CD4-positive, alpha-beta memory T cell (primary cell): ENCODE measurements around the gene TRPC4AP. TPM values are rescaled to one million over a fixed set of nuclear protein-coding genes. Genes with fewer than 3 reads are reported as not detected.

Experiments
- CTCF ChIA-PET: fragments of 350-600 bp; sonication (Branson Sonifier 250); formaldehyde crosslinking; loops from one replicate; lab custom pipeline; 2021; ENCODE audit warnings: inconsistent platforms; ENCODE audit not compliant: partially characterized antibody; lab: Charles Lee
- POLR2A ChIA-PET: fragments of 350-600 bp; sonication (Branson Sonifier 250); formaldehyde crosslinking; loops from one replicate; lab custom pipeline; 2021; ENCODE audit not compliant: partially characterized antibody; lab: Charles Lee
- DNase-seq, 5 donors: peaks; one replicate each; pipeline versions ENCODE4 v3.0.0 to v3.0.0-alpha.2; 2020 to 2022; ENCODE audit warnings: mixed read lengths in 1 of 5
- H3K27ac ChIP-seq: one replicate; pipeline ENCODE4 v1.7.0; 2013; ENCODE audit warnings: low read depth, low read length
- H3K27me3 ChIP-seq: 2 replicates; pipeline ENCODE4 v1.7.0; 2013; ENCODE audit warnings: mild to moderate bottlenecking, low read length, moderate library complexity; ENCODE audit not compliant: insufficient read depth
- H3K36me3 ChIP-seq: 2 replicates; pipeline ENCODE4 v1.7.0; 2013; ENCODE audit warnings: mild to moderate bottlenecking, low read length, moderate library complexity; ENCODE audit not compliant: insufficient read depth
- H3K4me1 ChIP-seq: 2 replicates; pipeline ENCODE4 v1.7.0; 2013; ENCODE audit warnings: mild to moderate bottlenecking, low read length, moderate library complexity; ENCODE audit not compliant: insufficient read depth
- H3K4me3 ChIP-seq, 2 donors: one replicate each; pipeline ENCODE4 v1.7.0; 2013; ENCODE audit warnings: low read length in 2 of 2, mild to moderate bottlenecking in 1 of 2
- H3K9me3 ChIP-seq, 2 donors: one replicate each; pipeline ENCODE4 v1.7.0; 2013; ENCODE audit warnings: low read length in 2 of 2, control low read depth in 1 of 2; ENCODE audit not compliant: control insufficient read depth in 1 of 2
- H3K27ac Mint-ChIP-seq, 7 donors: one replicate each; pipeline ENCODE4 v1.8.0; 2020 to 2021; ENCODE audit warnings: mixed read lengths in 7 of 7, mild to moderate bottlenecking in 6 of 7, inconsistent platforms in 3 of 7, moderate library complexity in 3 of 7
- H3K27me3 Mint-ChIP-seq, 2 donors: one replicate each; pipeline ENCODE4 v1.8.0; 2020 to 2021; ENCODE audit warnings: mixed read lengths in 2 of 2
- H3K36me3 Mint-ChIP-seq, 2 donors: one replicate each; pipeline ENCODE4 v1.8.0; 2020 to 2021; ENCODE audit warnings: mixed read lengths in 2 of 2, inconsistent platforms in 1 of 2, mild to moderate bottlenecking in 1 of 2
- H3K4me1 Mint-ChIP-seq, 4 donors: one replicate each; pipeline ENCODE4 v1.8.0; 2020 to 2021; ENCODE audit warnings: mixed read lengths in 4 of 4, mild to moderate bottlenecking in 1 of 4
- H3K4me3 Mint-ChIP-seq, 8 donors: one replicate each; pipeline ENCODE4 v1.8.0; 2020 to 2021; ENCODE audit warnings: mixed read lengths in 8 of 8, mild to moderate bottlenecking in 7 of 8, moderate library complexity in 6 of 8, inconsistent platforms in 3 of 8
- H3K9me3 Mint-ChIP-seq, 8 donors: one replicate each; pipeline ENCODE4 v1.8.0; 2020 to 2021; ENCODE audit warnings: mixed read lengths in 8 of 8, mild to moderate bottlenecking in 5 of 8, inconsistent platforms in 3 of 8, moderate library complexity in 1 of 8
- intact Hi-C: fragments of 100-400 bp; cut with micrococcal nuclease; formaldehyde crosslinking; loops from one replicate; pipeline ENCODE4 v1.15.1; 2023
- polyA plus RNA-seq, 2 donors: library from polyadenylated mRNA; unstranded; fragments of 300-500 nt; fragmentation: Illumina TruSeq; gene quantifications; one replicate each; pipeline ENCODE4 v1.2.3, GENCODE V29; 2021
- total RNA-seq, 2 experiments: library from RNA; stranded (reverse); gene quantifications; one replicate each; pipeline ENCODE4 v1.2.3, GENCODE V29; 2021

The TRPC4AP gene
- total and polyA plus RNA-seq, 4 experiments from 2014 or later: 61.2 to 81.6 (median 63.8) TPM

GRCh38 chr20:34987288-34988190, 105.1 kb downstream of the TRPC4AP start:
- H3K27ac ChIP-seq: no peak overlapping the region
- Mint-ChIP-seq H3K27me3 (peaks cover 7 to 11% of the 10 kb centered on the region in 2 donors), H3K9me3 (peaks cover 0 to 5% (median 0%) of the 10 kb centered on the region in 8 donors), H3K4me3 (no peak overlapping the region), H3K4me1 (peaks cover 0 to 3% (median under 1%) of the 10 kb centered on the region in 4 donors), H3K36me3 (peaks cover 0 to 3% of the 10 kb centered on the region in 2 donors), H3K27ac (no peak overlapping the region)
- POLR2A ChIA-PET: no interaction called here
- DNase-seq: no peak
- H3K36me3 ChIP-seq: no peaks in the 10 kb centered on the region
- peaks cover 4% of the 10 kb centered on the region for H3K27me3 ChIP-seq
- no peak overlapping the region for H3K4me3 ChIP-seq
- CTCF ChIA-PET: no interaction called here
- H3K9me3 ChIP-seq: no peaks in the 10 kb centered on the region
- intact Hi-C loops: no loop called here
- no peaks in the 10 kb centered on the region for H3K4me1 ChIP-seq

- no peak for DNase-seq
These were observed 106.0 kb downstream of the TRPC4AP start for GRCh38 chr20:34986311-34987287.

GRCh38 chr20:34985461-34986310, 106.9 kb downstream of the TRPC4AP start:
- peak overlapping the region in 2 of 7 donors; percentile 2 to 89 for H3K27ac Mint-ChIP-seq
- H3K36me3 Mint-ChIP-seq: no peaks in the 10 kb centered on the region
- POLR2A ChIA-PET: no interaction called here
- Histone ChIP-seq H3K4me3 (no peak overlapping the region), H3K27me3 (peaks cover 4% of the 10 kb centered on the region), H3K4me1 (no peaks in the 10 kb centered on the region), H3K36me3 (no peaks in the 10 kb centered on the region), H3K27ac (no peak overlapping the region), H3K9me3 (no peaks in the 10 kb centered on the region)
- H3K4me3 Mint-ChIP-seq: no peak overlapping the region
- no peak for DNase-seq
- CTCF ChIA-PET: no interaction called here
- intact Hi-C loops: no loop called here
- peaks cover 0 to 3% (median under 1%) of the 10 kb centered on the region in 4 donors for H3K4me1 Mint-ChIP-seq
- peaks cover 9 to 15% of the 10 kb centered on the region in 2 donors for H3K27me3 Mint-ChIP-seq
- H3K9me3 Mint-ChIP-seq: peaks cover 0 to 6% (median 0%) of the 10 kb centered on the region in 8 donors

More at GRCh38 chr20:34986311-34987287, 106.0 kb downstream of the TRPC4AP start:
- Histone ChIP-seq H3K4me3 (no peak overlapping the region), H3K9me3 (no peaks in the 10 kb centered on the region), H3K27me3 (peaks cover 4% of the 10 kb centered on the region), H3K4me1 (no peaks in the 10 kb centered on the region), H3K36me3 (no peaks in the 10 kb centered on the region), H3K27ac (no peak overlapping the region)
- H3K4me3 Mint-ChIP-seq: no peak overlapping the region
- intact Hi-C loops: no loop called here
- ChIA-PET CTCF (no interaction called here), POLR2A (no interaction called here)
- peaks cover 7 to 15% of the 10 kb centered on the region in 2 donors for H3K27me3 Mint-ChIP-seq
- peaks cover 0 to 6% (median 0%) of the 10 kb centered on the region in 8 donors for H3K9me3 Mint-ChIP-seq
- H3K36me3 Mint-ChIP-seq: peaks cover 0 to 3% of the 10 kb centered on the region in 2 donors
- peaks cover 0 to 3% (median under 1%) of the 10 kb centered on the region in 4 donors for H3K4me1 Mint-ChIP-seq
- H3K27ac Mint-ChIP-seq: no peak overlapping the region

GRCh38 chr20:34984756-34985261, 107.8 kb downstream of the TRPC4AP start:
- Mint-ChIP-seq H3K4me1 (peaks cover 0 to 3% (median under 1%) of the 10 kb centered on the region in 4 donors), H3K9me3 (peaks cover 0 to 6% (median 0%) of the 10 kb centered on the region in 8 donors), H3K27me3 (peaks cover 9 to 15% of the 10 kb centered on the region in 2 donors), H3K4me3 (no peak overlapping the region), H3K27ac (peak overlapping the region in 3 of 7 donors; percentile 12 to 69 (median 42)), H3K36me3 (no peaks in the 10 kb centered on the region)
- peaks cover 4% of the 10 kb centered on the region for H3K27me3 ChIP-seq
- POLR2A ChIA-PET: no interaction called here
- no peak for DNase-seq
- H3K27ac ChIP-seq: no peak overlapping the region
- intact Hi-C loops: no loop called here
- H3K9me3 ChIP-seq: no peaks in the 10 kb centered on the region
- no peaks in the 10 kb centered on the region for H3K4me1 ChIP-seq
- no peaks in the 10 kb centered on the region for H3K36me3 ChIP-seq
- no peak overlapping the region for H3K4me3 ChIP-seq
- CTCF ChIA-PET: no interaction called here

- H3K27me3 Mint-ChIP-seq: peaks cover 9 to 15% of the 10 kb centered on the region in 2 donors
- POLR2A ChIA-PET: no interaction called here
- peaks cover 0 to 6% (median 0%) of the 10 kb centered on the region in 8 donors for H3K9me3 Mint-ChIP-seq
- peaks cover 0 to 3% (median under 1%) of the 10 kb centered on the region in 4 donors for H3K4me1 Mint-ChIP-seq
- H3K36me3 ChIP-seq: no peaks in the 10 kb centered on the region
- CTCF ChIA-PET: no interaction called here
- H3K4me3 ChIP-seq: no peak overlapping the region
- H3K9me3 ChIP-seq: no peaks in the 10 kb centered on the region
- intact Hi-C loops: no loop called here
- no peak overlapping the region for H3K27ac Mint-ChIP-seq
- DNase-seq: no peak
- H3K4me1 ChIP-seq: no peaks in the 10 kb centered on the region
- no peak overlapping the region for H3K27ac ChIP-seq
- H3K4me3 Mint-ChIP-seq: no peak overlapping the region
- no peaks in the 10 kb centered on the region for H3K36me3 Mint-ChIP-seq
- H3K27me3 ChIP-seq: peaks cover 4% of the 10 kb centered on the region
These were observed 108.4 kb downstream of the TRPC4AP start for GRCh38 chr20:34983995-34984735.
